ENCODE data around the gene PRKAG2.
"Not testable (repeated sequence)": the region's sequence is repeated elsewhere in the genome, so short reads cannot be mapped to it uniquely, and the experiment has no call there.

The PRKAG2 gene

GRCh38 chr7:151851145-151851751, 25.7 kb downstream of the PRKAG2 start:
- DNase-seq (ENCODE audit: low read depth in 2 of 2) = no peak

GRCh38 chr7:151850491-151851124, 26.3 kb downstream of the PRKAG2 start:
- DNase-seq (ENCODE audit: low read depth in 2 of 2) = no peak

DNA sequence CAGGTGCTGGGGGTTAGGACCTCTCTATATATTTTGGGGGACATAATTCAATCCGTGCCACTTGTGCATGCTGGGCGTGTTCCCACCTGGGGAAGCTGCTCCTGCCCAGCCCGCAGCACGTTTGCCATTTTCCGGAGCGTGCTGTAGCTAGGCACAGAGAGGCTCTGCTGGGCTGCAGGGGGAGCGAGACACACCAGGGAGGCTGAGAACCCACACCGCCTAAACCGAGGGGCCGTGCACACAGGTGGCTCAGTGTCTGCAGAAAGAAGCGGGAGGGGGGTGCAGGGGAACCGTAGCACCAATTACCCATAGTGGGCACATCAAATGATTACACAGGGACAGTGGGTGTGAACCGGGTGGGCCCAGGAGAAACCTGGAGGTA, 27.0 kb downstream of the PRKAG2 start:
- no peak for DNase-seq (ENCODE audit: low read depth in 2 of 2)

DNA sequence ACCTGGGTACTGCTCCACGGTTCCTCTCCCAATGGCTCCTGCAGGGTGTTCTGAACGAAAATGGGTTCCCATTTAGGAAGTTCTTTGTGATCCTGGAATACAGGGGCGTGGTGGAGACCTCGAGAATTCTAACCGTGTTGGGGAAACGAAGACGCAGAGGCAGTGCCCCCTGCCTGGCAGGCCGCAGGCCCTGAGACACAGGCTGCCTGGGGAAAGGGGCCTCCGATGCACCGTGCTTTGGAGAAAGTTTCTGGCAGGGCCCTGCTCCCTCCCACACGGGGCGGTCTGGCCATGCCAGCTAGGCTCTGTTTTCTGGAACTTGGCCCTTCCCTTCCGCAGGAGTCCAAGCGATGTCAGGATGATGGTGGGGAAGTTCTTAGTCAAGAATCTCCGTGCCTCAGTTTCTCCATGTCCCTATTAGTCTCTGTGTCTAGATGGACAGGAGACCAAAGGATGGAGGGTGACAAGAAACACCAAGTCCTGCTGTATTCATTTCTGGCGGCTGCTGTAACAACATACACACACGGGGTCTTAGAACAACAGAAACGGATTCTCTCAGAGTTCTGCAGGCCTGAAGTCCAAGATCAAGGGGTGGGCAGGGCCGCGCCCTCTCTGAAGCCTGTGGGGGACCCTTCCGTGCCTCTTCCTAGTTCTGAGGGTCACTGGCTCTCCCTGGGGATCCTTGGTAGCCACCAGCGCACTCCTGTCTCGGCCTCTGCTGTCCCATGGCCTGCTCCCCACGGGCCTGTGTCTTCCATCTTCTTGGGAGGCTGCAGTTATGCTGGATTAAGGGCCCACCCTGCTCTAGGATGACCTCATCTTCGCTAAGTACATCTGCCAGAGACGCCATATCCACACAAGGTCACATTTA, 27.7 kb downstream of the PRKAG2 start:
- no peak for DNase-seq (ENCODE audit: low read depth in 2 of 2)

DNA sequence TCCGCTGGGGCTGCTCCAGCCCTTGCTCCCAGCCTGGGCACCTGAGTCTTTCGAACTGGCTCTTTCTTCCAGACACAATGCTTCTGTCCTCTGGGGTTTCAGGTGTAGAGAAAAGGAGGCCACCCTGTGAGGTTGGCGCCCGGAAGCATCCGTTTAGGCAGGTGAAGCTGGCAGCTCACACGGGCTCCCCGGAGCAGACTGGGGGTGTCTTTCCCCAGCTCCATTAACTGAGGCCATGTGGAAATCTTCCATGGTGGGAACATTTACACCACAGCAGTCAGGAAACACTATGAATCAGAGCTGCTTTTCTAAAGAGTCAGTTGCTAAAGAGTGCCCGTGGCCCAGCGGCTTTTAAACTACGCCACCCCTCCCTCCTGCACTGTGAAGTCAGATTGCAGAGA, 29.2 kb downstream of the PRKAG2 start:
- no peak for DNase-seq (ENCODE audit: low read depth in 2 of 2)

DNA sequence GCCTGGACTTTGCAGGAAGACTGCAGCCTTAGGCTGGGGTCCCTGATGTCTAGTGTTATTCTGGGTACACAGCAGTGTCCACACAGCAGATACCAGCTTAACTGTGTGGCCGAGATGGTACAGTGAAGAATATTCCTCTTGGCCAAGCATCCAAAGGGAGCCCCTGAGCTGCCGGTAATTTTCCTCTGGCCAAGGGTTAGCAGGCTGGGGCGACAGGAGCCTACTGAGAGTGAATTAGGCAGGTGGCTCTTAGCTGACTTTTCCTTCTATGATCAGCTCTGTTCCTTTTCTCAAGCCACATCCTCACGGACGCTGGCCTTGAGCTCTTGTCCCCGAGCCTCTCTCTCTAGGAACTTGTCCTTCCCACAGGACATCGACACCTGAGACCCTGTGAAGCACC, 29.8 kb downstream of the PRKAG2 start:
- DNase-seq (ENCODE audit: low read depth in 2 of 2) = no peak

DNA sequence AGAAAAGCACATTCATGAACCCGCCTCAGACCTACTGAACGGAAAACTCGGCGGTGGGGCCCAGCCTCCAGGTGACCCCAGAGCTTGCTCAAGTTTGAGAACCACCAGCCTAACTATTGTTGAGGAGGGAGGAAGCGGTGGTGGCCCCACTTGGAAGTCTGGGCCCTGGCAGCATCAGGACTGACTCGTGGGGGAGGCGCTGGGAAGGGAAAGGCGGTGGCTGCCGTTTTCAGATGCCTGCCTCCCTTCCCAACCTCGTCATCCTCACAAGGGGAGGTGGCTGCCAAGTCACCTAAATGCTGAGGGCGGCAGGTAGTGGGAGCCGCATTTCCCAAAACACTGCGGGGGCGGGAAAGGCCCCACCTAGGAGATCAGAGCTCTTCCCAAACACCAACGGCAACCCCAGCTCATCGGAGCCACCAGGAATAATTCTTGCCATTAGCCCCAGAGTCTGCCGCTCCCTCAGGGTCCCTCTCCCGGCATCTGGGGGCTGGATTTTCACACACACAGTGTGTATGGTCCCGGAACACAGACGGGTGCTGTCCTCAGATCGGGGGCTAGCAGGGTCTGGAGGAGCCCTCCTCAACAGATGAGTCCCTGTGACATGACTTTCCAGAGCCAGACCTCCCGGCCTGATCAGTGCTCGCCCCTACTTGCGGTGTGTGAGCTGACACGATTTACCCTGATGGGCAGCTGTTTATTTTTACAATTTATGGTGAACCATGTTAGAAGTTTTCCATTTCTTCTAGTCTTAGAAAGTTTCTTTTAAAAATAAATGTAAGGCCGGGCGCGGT, 31.3 kb downstream of the PRKAG2 start:
- no peak for DNase-seq (ENCODE audit: low read depth in 2 of 2)

DNA sequence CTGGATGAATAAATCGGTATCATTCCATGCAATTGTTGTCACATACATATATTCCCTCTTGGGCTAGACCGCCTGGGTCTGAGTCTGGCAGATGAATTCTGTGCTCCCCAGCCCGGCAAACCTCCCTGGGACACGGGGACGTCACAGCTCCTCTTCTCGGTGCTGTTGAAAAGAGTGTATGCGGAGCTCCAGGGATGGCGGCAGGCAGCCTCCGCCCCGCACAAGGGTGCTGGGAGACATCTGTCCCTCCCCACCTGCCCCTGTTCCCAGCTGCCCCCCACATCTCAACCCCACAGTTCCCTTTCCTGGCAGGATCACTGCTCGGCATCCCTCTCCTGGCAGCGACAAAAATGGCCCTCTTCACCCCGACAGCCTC, 32.1 kb downstream of the PRKAG2 start:
- no peak for DNase-seq (ENCODE audit: low read depth in 2 of 2)

GRCh38 chr7:151844071-151844824, 32.7 kb downstream of the PRKAG2 start:
- DNase-seq (ENCODE audit: low read depth in 2 of 2) = no peak

DNA sequence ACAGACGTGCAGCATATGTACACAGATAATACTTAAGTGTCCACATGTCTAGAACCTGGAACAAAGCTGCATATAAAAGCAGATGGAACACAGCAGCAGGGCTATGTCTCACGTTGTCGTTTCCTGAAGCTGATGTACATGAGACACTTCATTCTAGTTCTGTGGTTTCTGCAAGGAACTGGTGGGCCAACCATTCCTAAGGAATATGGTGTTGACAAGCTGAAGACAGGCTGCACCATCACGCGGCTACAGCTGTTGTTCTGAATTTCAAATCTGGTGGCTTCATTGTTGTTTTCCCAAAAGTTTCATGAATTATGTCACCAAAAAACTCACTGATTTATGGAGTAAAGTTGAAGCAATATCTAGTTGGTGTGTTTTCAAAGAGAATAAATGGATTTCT, 33.7 kb downstream of the PRKAG2 start:
- no peak for DNase-seq (ENCODE audit: low read depth in 2 of 2)

- DNase-seq (ENCODE audit: low read depth in 2 of 2) = not testable (repeated sequence)
These were observed 35.4 kb downstream of the PRKAG2 start for GRCh38 chr7:151841395-151842051.

- no peak for DNase-seq (ENCODE audit: low read depth in 2 of 2)
These were observed 36.6 kb downstream of the PRKAG2 start for GRCh38 chr7:151840088-151840910.

- no peak for DNase-seq (ENCODE audit: low read depth in 2 of 2)
These were observed 37.4 kb downstream of the PRKAG2 start for GRCh38 chr7:151839451-151839921.

GRCh38 chr7:151838861-151839381, 38.0 kb downstream of the PRKAG2 start:
- no peak for DNase-seq (ENCODE audit: low read depth in 2 of 2)

- no peak for DNase-seq (ENCODE audit: low read depth in 2 of 2)
These were observed 38.8 kb downstream of the PRKAG2 start for GRCh38 chr7:151838072-151838471.

DNA sequence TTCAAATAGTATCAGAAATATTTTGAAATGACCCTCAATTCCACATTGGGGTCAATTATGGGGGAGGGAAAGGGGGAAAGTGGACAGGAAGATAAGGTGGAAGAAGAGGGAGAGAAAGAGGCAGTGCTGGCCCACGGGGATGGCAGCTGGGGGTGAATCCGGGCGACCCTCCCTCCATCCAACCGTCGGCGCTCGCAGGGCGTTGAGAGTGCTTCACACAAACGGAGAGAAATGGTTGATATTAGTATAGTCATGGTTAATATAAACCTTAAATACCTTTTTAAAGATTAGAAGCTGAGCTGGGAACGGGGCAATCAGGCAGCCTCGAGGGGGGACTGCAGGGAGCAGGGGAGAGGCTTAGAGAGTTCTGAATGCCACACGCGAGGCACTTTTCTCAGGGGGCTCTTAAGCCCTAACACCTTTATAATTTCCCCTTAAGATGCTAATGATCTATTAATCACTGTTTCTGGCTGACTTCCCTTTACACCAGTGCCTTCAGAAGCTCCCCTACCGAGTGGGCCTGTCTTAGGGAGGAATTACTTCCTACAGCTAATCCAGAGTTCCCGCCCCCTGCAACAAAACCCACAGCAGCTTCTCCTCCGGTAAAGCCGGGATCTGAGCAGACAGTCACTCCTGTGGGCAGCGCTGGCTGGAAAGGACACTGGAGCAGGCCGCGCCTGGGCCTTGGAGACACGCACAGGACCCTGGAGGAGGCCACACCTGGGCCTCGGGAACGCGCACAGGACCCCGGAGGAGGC, 39.5 kb downstream of the PRKAG2 start:
- no peak for DNase-seq (ENCODE audit: low read depth in 2 of 2)

GRCh38 chr7:151836927-151837205, 40.0 kb downstream of the PRKAG2 start:
- no peak for DNase-seq (ENCODE audit: low read depth in 2 of 2)

- DNase-seq (ENCODE audit: low read depth in 2 of 2) = no peak
These were observed 40.6 kb downstream of the PRKAG2 start for GRCh38 chr7:151836191-151836926.

Data from activated CD4-positive, alpha-beta T cell treated with anti-CD3 and anti-CD28 coated beads for 24 hours (primary cell).